ENCODE results near the gene PRR15. TPM values are rescaled to one million over a fixed set of nuclear protein-coding genes. Genes with fewer than 3 reads are reported as not detected.

Gene PRR15
- total and polyA plus RNA-seq, 2 of the 13 experiments (the other 11 are each of a cell fraction or from before 2014, with no cell fraction given), result 2.3 to 7.8 TPM

GRCh38 chr7:29564496-29565223 lies 1.0 kb downstream of the PRR15 start (continued):
- TF ChIP-seq DZIP1 (CRISPR knock-in tag; IDR thresholded peaks at IDR 0.05) (no peak), SRSF1 (optimal IDR thresholded peaks at IDR 0.05; ENCODE audit: low read depth, low read length) (no peak), CSRNP2 (CRISPR knock-in tag; conservative IDR thresholded peaks at IDR 0.05; ENCODE audit: low read depth) (no peak), GABPA (IDR thresholded peaks at IDR 0.05; ENCODE audit: low read depth, low read length) (no peak), GABPA (CRISPR knock-in tag; IDR thresholded peaks at IDR 0.05; ENCODE audit: low read depth) (peak; percentile 37; the same call in 1 of the 2 replicates), ZNF20 (CRISPR knock-in tag; IDR thresholded peaks at IDR 0.05) (no peak), PRPF4 (IDR thresholded peaks at IDR 0.05; ENCODE audit: low read depth, low read length, poor library complexity, severe bottlenecking) (no peak), PITX1 (CRISPR knock-in tag; IDR thresholded peaks at IDR 0.05) (no peak), ERF (CRISPR knock-in tag; IDR thresholded peaks at IDR 0.05) (no peak), ZNF605 (CRISPR knock-in tag; IDR thresholded peaks at IDR 0.05) (no peak), EP300 (IDR thresholded peaks at IDR 0.05; ENCODE audit: low read depth in 2 of 2, low read length in 2 of 2) (no peak), EP300 (CRISPR knock-in tag; IDR thresholded peaks at IDR 0.05; ENCODE audit: borderline replicate concordance) (no peak), ATF6 (CRISPR knock-in tag; conservative IDR thresholded peaks at IDR 0.05) (no peak)
- TF ChIP-seq, protein P1, sequence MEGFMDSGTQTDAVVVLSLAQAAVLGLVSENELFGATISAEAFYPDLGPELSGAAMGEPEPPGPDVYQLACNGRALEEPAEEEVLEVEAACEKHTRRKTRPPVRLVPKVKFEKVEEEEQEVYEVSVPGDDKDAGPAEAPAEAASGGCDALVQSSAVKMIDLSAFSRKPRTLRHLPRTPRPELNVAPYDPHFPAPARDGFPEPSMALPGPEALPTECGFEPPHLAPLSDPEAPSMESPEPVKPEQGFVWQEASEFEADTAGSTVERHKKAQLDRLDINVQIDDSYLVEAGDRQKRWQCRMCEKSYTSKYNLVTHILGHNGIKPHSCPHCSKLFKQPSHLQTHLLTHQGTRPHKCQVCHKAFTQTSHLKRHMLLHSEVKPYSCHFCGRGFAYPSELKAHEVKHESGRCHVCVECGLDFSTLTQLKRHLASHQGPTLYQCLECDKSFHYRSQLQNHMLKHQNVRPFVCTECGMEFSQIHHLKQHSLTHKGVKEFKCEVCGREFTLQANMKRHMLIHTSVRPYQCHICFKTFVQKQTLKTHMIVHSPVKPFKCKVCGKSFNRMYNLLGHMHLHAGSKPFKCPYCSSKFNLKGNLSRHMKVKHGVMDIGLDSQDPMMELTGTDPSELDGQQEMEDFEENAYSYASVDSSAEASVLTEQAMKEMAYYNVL (CRISPR knock-in tag; IDR thresholded peaks at IDR 0.05; ENCODE audit: borderline replicate concordance), result peak; percentile 40; the same call in 1 of the 2 replicates
- TF ChIP-seq, protein P2, sequence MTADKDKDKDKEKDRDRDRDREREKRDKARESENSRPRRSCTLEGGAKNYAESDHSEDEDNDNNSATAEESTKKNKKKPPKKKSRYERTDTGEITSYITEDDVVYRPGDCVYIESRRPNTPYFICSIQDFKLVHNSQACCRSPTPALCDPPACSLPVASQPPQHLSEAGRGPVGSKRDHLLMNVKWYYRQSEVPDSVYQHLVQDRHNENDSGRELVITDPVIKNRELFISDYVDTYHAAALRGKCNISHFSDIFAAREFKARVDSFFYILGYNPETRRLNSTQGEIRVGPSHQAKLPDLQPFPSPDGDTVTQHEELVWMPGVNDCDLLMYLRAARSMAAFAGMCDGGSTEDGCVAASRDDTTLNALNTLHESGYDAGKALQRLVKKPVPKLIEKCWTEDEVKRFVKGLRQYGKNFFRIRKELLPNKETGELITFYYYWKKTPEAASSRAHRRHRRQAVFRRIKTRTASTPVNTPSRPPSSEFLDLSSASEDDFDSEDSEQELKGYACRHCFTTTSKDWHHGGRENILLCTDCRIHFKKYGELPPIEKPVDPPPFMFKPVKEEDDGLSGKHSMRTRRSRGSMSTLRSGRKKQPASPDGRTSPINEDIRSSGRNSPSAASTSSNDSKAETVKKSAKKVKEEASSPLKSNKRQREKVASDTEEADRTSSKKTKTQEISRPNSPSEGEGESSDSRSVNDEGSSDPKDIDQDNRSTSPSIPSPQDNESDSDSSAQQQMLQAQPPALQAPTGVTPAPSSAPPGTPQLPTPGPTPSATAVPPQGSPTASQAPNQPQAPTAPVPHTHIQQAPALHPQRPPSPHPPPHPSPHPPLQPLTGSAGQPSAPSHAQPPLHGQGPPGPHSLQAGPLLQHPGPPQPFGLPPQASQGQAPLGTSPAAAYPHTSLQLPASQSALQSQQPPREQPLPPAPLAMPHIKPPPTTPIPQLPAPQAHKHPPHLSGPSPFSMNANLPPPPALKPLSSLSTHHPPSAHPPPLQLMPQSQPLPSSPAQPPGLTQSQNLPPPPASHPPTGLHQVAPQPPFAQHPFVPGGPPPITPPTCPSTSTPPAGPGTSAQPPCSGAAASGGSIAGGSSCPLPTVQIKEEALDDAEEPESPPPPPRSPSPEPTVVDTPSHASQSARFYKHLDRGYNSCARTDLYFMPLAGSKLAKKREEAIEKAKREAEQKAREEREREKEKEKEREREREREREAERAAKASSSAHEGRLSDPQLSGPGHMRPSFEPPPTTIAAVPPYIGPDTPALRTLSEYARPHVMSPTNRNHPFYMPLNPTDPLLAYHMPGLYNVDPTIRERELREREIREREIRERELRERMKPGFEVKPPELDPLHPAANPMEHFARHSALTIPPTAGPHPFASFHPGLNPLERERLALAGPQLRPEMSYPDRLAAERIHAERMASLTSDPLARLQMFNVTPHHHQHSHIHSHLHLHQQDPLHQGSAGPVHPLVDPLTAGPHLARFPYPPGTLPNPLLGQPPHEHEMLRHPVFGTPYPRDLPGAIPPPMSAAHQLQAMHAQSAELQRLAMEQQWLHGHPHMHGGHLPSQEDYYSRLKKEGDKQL (CRISPR knock-in tag; IDR thresholded peaks at IDR 0.05; ENCODE audit: low read depth), result no peak
